GM18511 (cell line): ENCODE results near the gene DOCK9.
"Not testable (repeated sequence)": the region's sequence is repeated elsewhere in the genome, so short reads cannot be mapped to it uniquely, and the experiment has no call there.

Experiments used
- ATAC-seq: cut with Tn5 transposase; IDR thresholded peaks from one replicate; pipeline ENCODE4 v1.9.1; 2021; ENCODE audit warnings: mild to moderate bottlenecking, moderate library complexity; ENCODE audit not compliant: unreplicated experiment

DOCK9 gene

DNA sequence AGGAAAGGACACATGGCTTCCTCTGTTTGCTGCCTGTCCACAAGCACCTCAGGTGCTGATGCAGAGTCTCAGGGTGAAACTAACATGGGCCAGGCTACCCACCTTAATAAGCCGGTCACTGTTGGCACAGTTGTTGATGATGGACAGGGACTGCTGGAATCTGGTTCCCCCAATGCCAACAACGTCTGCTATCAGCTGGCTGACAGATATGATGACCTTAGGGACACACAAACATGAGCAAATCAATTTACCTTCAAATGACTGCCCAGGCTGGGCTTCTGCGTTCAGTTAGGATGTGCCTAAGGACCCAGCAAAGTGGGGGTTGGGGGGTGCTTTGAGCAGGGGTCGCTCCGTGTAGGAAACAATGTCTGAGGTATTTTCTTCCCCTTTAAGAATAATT, 148.3 kb downstream of the DOCK9 start:
- no peak for ATAC-seq

DNA sequence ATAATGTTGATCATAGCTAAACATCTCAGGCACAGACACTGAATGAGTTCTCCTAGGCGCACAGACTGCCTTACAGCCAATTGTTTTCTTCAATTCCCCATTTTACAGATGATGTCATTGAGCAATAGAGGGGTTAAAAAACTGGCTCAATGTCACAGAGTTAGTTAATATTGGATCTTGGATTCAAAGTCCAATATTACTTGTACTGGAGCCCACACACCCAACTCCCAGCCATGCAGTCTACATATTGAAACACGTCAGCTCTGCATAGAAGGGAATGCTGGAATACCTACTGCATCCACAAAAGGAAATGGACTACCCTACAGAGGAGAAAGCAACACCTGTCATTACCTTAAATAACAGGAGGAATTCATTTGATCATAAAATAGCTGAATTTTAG, 149.2 kb downstream of the DOCK9 start:
- ATAC-seq, result no peak

DNA sequence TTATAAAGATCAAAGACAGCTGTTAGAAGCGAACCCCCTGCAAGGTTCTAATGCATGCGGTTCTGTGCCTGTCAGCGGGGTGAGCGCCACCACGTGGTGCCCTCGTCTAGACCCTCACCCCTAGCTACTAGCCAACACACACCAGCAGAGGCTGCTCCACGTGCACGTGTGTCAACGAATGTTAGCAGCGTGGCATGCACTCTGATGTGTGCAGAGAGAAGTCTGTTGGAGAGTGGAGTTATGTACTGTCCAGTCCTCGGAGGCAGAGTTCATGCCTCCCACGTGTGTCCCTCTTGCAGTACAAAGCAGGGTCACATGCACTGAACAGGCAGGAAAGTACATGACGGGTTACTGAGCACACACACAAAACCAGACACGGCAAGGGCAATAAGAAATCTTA, 150.4 kb downstream of the DOCK9 start:
- no peak for ATAC-seq

DNA sequence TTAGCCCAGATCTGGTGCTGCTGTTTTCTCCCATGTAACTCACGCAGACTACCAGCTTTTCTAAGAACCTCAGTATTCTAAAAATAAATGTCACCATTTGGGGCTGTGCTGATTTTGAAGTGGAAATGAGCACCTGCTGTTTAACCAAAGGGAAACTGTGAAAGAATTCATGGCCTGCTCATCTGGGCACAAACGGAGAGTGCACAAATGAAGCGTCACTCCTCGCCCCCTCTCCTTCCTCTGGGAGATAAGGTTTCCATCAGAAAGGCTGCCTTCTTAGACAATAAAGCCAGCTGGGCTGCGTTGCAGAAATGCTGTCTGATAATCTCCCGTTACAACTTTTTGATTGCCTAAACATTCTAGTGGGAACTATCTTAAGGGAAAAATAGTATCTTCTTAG, 151.7 kb downstream of the DOCK9 start:
- ATAC-seq, result no peak

DNA sequence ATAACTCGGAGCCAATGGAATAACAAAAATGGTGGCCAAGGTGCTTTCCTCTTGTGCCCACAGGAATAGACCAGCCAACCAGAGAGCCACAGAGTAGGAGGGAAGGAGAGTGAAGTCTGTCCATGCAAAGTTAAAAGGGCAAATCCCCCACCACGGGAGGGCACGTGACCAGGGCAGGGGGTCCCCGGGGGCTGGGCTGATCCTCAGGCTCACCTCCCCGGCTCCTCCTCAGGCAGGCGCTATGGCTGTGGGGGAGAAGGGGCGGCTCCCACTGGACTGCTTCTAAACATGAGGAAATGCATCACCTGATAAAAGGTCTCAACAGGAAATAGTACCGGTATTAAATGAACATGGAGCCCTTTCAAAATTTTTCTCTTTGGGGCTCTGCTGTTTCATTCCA, 152.2 kb downstream of the DOCK9 start:
- no peak for ATAC-seq

DNA sequence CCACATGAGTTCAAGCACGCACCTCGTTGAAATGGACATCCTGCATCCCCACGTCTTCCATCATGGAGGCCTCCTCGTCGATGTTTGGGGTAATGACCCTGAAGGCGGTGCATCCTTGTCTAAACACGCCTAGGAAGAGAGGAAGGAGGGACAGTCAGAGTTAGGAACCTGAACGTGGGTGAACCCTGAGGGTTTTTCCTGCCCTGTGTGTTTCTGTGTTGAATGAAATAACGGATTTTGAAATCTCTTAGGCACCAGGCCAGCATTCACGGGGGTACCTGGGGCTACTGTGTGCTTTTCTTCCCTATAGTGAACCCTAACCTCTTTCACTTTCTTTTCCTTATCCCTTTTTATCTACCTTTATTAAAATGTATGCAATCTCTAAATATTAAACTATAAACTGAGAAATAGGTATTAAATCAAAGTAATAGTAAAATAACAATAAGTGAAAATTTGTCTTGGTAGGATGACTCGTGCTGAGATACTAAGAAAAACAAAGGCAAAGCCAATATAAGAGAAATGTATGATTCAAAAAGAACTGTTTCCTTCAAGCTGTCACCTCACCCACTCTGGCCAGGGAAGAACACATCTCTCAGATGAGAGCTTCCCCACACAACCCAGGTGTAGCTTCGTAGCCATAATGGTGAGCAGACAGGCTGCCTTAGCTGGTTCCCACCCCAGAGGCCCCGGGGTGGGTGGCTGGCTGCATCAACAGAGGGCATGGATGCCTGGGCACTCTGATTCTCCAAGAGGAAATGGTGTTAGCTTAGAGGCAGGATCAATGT, 153.3 kb downstream of the DOCK9 start:
- ATAC-seq, result no peak

DNA sequence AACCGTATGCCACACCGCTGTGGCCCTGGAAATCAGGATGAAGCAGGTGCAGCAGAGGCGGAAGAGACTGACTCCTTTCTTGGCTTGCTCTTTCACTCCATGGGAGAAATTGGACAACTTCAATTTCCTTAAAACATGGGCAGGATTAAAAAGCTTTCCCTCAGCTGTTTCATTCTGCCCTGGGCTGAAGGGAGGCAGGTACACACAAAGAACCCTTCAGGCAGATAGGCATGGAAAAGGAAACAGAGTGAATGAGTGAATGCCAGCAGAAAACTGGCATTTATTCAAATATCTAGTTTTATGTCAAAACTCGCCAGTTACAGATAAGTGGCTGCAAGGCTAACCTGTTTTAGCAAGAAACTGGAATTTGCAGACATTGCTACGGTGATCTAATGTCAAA, 154.4 kb downstream of the DOCK9 start:
- no peak for ATAC-seq

DNA sequence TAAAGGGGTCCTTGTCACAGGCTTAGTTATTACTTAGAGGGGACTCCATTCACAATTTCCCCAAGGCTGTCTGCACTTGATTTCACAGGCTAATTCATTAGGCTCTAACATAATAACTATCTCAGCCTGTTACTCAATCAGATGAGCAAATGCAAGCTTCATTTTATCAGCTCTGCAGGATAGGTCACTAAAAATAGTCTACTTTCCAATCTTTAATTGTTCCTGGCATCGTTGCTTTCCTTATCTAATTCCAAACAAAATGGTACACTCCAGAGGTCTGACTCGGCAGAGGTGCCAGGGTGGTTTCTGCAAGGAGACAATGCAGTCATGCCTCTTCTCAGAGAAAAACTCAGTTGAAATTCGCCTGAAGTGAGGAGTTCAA, 155.6 kb downstream of the DOCK9 start:
- ATAC-seq, result no peak

DNA sequence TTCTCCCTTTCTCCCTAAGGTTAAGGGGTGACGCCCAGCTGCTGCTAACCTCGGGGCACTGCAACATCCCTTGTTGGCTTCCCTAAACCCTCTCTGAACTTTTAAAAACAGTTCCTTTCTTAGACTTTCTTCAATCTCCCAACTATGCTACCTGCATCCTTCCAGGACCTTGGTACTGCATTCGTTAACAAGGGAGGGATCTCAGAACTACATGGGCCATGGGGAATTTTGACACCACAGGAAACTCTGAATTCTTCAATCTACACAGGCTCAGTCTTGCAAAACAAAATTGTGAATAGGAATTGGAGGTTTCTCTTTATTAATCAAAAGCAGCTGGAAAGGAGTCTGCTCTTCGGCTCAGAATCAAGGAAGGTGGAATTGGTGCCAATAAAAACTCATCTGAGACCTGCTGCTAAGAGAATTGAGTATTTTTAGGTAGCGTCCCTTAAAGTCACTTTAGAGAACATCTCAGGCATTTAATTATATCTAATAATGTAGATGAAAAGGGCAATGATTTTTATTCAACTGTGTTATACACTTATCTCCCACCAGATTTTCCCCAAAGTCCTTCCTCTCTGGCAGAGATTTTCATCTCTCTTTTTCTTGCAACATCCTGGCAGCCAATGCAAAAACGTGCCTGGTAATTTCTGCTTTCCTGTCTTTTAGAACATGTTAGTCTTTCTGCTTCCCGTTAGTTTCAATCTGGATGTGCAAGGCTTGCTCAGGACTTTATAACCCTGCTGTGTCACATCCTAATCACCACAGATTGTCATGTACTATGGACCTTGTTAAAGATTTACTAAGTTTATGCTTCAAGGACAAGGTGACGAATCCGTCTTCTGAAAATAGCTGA, 156.3 kb downstream of the DOCK9 start:
- ATAC-seq, result no peak

DNA sequence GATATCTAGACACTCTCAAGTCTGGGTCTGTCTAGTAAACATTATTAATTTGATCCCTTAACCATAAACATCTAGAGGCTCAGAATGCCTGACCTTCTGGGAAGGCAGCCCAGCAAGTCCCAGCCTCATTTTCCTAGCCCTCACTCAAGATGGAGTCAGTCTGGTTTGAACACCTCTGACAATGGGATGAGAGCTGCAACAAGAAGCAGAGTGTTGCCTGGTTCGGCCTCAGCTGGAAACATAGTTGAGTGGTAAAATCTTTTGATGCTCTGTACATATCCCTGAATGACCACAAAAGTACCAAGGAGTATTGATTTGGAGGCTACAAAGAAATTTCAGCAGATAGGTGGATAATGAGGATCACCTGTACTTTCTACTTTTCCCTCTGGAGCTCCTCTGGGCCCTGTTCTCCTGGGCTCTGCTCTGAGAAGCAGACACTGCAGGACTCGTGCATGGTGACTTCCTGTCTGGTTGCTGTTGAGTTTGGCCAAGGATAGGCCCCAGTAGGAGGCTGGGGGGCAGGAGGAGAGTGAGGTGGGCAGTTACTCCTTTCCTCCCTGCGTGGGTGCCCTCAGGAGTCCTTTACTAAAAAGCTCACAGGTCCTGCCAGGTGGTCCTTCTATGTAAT, 157.0 kb downstream of the DOCK9 start:
- ATAC-seq, result no peak

DNA sequence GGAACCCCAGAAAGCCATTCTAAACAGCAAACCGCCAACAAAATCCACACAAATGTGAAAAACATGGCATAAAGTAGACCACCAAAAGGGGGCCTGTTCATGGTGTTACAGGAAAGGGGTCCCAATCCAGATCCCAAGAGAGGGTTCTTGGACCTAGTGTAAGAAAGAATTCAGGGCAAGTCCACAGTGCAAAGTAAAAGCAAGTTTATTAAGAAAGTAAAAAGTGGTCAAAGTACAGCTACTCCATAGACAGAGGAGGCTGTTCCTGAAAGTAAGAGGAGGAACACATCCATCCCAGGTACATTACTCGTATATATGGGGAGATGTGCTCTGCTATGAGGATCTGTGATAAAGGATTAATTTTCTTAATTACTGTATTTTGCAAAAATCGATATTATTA, 157.6 kb downstream of the DOCK9 start:
- ATAC-seq, result no peak

DNA sequence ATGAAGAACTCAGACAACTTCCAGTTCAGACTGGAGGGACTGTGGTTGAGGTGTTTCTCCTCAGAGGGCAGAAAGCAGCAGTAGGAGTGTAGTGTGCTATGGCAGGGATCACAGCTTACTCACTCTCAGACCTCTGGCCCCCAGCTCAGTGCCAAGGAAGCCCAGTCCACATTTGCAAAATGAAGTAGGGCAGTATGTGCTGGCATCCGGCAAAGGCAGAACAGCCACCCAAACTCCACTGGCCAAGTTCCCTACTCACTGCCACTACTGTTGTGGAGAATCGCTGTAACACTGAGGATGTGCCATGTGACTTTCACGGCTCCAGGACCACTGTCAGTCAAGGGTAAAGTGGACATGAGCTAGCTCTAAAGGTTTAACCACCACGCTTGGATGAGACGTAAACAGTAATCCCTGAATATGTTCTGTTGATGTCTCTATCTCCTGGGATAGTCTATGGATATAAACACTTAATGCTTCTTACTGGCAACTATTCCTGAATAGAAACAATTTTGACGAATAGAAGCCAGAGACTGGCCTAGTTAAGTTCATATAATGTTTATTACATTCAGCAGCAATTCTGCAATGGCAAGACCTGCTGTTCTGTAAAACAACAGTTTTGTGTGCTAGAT, 158.4 kb downstream of the DOCK9 start:
- no peak for ATAC-seq

DNA sequence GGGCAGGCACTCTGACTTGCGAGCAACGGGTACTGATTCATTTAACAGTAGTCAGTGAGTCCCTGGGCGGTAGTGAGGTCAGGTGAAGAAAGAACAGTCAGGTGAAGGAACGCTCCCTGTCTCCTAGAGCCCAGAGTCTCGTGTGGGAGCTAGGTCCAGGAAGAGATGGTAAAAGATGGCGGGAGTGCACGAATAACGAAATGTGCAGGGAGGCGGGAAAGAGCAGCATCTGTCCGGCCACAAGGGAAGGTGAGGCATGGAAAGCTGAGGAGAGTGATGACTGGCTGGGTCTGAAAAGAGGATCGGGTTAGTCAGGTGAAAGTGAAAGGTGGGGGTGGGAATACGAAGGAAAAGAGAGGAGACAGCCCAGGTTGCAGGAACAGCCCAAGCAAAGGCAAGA, 161.5 kb downstream of the DOCK9 start:
- no peak for ATAC-seq

DNA sequence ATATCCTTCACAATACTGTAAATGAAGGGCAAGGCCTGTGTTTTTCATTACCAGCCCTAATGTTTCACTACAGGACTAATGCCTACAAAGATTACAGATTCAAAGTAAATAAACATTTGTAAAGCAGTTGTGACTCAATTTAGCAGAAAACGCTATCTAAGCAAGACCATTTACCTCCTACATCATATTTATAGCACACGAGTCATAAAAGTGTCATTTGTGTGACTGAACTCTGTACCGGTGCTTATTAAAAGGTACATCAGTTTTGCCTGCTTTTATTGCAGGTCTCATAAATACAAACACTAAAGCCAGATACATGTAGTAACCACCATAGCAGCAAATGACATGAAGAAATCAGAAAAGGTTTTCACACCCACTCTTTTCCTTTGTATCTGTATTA, 163.9 kb downstream of the DOCK9 start:
- ATAC-seq, result no peak

DNA sequence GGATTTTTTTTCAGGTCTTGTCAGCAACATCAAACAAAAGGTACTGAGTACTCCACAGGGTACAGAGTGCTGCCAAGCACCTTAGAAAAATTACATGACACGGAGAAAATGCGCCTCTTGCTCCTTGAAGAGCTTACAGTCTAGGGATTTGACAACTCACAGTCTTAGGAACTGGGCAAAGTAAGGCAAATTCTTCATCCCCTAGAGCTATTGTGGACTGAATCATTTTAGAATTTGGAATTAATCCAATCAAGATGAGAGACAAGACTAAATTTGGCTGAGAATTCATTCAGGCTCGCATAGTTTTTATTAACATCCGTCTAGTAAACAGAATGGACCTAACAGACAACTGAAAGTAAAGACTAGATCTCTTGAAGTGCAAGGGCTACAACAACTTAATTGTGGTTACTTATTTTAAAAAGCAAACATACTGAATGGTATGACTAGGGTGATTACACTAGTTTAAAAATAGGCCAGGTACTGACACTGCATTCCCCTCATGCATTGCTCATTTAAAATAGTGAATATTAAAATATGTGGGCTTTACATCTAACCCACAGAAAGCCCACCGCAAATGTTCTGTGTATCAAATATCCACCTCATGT, 165.6 kb downstream of the DOCK9 start:
- ATAC-seq, result not testable (repeated sequence)

DNA sequence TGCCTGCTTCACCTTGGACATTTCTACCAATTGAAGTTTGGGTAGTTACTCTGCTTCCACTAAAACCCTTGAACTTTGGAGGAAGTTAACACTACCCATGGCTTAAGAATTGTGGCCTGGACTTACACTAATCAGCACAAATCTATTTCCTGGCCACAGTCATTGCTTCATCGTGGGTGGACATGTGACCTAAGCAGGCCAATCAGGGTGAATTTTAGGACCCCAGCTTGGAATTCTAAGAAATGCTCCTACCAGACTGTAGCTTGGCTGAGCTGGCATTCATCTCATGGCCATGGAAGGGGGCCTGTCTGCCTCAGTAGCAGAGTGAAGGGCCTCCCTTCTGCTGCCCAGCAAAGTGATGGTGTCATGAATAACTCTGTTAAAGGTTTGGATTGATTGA, 167.1 kb downstream of the DOCK9 start:
- no peak for ATAC-seq

DNA sequence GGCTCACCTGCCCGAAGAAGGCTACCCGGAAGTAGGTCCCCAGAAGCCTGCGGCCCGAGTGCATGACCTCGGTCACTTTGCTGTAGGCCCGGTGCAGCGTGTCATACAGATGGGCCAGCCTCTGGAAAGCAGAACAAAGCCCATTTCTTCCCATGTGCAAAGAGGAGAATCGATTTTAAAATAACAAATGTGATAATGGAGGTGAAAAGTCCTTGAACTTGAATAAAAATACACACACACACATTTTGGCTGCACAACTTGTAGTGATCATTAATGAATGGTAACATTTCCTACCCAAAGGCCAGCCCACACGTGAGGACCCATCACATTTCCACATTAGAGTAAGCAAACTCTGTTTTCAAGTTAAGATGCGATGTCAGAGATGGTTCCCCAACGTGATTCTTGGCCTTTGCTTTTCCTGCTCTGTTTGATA, 168.5 kb downstream of the DOCK9 start:
- no peak for ATAC-seq

DNA sequence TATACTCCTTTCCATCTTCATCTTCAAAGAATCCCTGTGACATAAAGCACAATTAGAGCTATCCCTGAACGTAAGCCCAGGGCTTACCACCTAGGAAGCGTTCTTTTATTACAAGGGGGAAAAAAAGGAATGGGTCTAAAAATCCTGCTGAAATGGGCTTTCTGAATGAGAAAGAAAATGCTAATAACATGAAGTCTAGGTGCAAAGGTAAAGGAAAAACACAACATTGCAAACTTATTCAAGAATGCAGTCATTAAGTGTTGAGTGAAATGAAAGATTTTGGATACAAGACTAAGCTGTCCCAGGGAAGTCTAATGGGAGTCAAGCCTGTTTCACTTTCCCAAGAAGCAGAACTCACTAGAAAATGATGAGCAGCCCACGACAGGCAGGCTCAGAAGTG, 170.1 kb downstream of the DOCK9 start:
- no peak for ATAC-seq

DNA sequence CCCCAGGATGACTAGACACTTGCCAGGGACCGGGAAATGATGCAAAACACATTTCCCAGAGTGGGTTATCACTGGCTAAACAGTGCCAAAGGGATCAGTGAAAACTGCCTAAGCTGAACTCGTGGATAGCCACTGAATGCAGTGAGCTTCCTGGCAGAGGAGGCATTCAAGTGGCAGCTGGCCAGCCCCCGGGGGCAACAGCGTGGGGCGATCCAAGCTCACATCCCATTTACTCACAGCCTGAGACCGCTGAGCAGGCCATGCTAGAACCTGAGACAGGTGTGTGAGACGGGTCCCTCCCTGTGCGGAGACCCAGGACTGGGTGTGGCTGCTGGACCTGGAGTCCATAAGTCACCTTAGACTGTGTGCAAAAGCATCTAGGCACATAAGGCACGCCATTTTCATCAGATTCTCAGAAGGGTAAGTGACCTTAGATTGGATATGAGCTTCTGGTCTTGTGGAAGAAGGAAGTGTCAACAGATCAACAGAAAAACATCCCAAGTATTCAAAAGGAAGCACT, 173.5 kb downstream of the DOCK9 start:
- no peak for ATAC-seq

DNA sequence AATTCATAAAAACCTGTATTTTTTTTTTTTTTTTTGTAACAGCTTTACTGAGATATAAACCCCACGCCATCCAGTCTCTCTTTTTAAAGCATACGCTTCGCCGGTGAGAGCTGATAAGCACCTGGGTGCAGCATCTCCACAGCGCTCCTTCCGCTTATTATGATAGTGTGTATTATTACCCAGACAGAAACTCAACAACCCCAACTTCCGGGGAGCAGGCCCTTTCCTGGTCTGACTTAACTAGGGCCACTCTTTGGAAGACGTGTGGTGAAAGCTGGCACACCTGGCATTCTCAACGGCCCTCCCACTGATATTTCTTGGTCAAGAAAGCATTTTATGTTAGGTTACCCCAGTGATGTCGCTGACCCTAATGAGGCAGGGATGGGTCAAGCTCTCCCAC, 173.9 kb downstream of the DOCK9 start:
- ATAC-seq, result no peak

DNA sequence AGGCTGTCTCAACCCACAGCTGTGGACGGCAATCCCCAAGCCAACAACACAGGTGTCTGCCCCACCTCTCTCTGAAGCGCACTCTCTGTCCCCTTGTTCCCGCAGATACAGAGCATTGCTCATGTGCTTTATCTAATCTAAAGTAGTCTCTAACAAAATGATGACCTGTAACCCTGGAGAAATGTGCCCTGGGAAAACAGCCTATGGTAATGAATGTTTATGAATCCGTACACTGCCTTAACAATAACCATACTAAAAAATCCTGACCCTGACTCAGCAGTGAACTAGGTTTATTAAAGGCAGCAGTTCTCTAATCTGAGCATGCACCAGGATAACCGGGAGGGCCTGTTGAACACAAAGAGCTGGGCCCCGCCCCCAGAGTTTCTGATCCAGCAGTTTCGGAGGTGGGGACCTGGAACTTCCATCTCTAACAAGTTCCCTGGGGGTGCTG, 174.7 kb downstream of the DOCK9 start:
- no peak for ATAC-seq
